Measurements from ENCODE around the gene OGDHL.

OGDHL gene

DNA sequence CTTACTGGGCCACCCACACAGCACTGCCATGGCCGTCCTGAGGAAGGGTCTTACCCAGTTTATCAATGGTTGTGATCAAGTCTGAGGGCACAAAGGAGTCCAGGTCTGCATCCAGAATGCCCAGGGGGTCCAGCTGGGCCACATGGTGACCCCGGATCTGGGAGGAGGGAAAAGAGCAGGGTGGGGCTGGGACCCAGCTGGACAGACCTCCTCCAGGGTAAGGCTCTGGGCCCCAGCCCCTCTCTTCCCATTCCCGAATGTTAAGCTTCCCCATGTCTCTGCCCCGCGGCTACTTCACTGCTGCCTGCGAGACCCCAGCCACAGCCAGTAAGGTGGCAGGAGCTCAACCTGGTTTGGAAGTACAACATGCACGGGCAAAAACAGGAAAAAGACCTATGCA is 9.5 kb downstream of the OGDHL start:
- Histone ChIP-seq H3K4me3 (ENCODE audit: low read depth, low read length) (no peak overlapping the region), H3K36me3 (replicated peaks) (no peaks in the 10 kb centered on the region), H3K27me3 (replicated peaks) (no peaks in the 10 kb centered on the region), H3K27ac (no peak overlapping the region)
- in situ Hi-C loops (cut with HindIII; ENCODE audit: low pct_ligation_motif_present, low sequenced_read_pairs) = no loop called here
- DNase-seq = no peak
- TF ChIP-seq CTCF (IDR thresholded peaks at IDR 0.05; ENCODE audit: low read depth, low read length, missing control alignments) = no peak

- no peak overlapping the region for H3K27ac ChIP-seq
- no peaks in the 10 kb centered on the region for H3K27me3 ChIP-seq (replicated peaks)
- TF ChIP-seq CTCF (IDR thresholded peaks at IDR 0.05; ENCODE audit: low read depth, low read length, missing control alignments) = no peak
- no peak overlapping the region for H3K4me3 ChIP-seq (ENCODE audit: low read depth, low read length)
- H3K36me3 ChIP-seq (replicated peaks) = no peaks in the 10 kb centered on the region
- in situ Hi-C loops (cut with HindIII; ENCODE audit: low pct_ligation_motif_present, low sequenced_read_pairs) = no loop called here
- DNase-seq = no peak
These were observed 10.2 kb downstream of the OGDHL start for GRCh38 chr10:49751636-49752510.

DNA sequence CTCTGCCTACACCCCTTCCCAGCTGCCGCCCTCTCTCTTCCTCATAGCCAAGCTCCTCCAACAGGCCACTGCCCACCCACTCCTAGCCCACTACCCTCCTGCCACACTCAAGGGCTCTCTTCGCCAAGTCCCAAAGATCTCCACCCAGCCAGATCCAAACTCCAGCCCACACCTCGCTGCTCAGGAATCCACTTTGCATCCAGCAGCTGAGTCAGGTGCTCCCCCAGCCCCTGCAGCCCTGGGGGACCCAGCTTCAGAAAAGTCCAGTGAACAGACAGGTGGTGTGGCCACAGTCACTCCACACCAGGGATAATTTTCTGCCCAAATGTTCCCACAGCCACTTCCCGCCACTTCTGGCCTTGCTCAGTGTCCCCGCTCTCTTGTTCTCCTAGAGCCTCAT is 10.9 kb downstream of the OGDHL start:
- in situ Hi-C loops (cut with HindIII; ENCODE audit: low pct_ligation_motif_present, low sequenced_read_pairs) = no loop called here
- no peaks in the 10 kb centered on the region for H3K36me3 ChIP-seq (replicated peaks)

DNA sequence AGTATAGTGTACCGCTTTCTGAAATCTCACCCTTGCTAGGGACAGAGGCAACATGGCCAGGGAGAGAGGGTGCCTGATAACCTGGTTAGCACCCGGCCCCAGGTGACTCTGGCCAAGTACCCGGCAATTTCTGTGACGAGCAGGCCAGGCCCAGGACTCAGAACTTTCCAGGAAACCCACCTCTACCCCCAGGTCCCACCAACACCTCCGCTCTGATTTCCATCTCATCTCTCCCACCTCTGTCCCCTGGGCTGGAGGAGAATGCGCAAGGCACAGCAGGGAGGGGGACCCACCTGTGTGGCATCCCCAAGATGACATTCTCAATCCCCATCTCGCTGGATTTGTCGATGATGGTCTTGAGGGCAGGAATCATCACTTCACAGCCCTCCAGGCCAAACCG is 11.6 kb downstream of the OGDHL start:
- in situ Hi-C loops (cut with HindIII; ENCODE audit: low pct_ligation_motif_present, low sequenced_read_pairs) = no loop called here
- no peak for TF ChIP-seq CTCF (IDR thresholded peaks at IDR 0.05; ENCODE audit: low read depth, low read length, missing control alignments)
- Histone ChIP-seq H3K27me3 (replicated peaks) (no peaks in the 10 kb centered on the region), H3K27ac (no peak overlapping the region), H3K36me3 (replicated peaks) (no peaks in the 10 kb centered on the region), H3K4me3 (ENCODE audit: low read depth, low read length) (no peak overlapping the region)
- no peak for DNase-seq

More for the DNA sequence above, 10.9 kb downstream of the OGDHL start:
- TF ChIP-seq CTCF (IDR thresholded peaks at IDR 0.05; ENCODE audit: low read depth, low read length, missing control alignments) = no peak
- Histone ChIP-seq H3K4me3 (ENCODE audit: low read depth, low read length) (no peak overlapping the region), H3K27ac (no peak overlapping the region), H3K27me3 (replicated peaks) (no peaks in the 10 kb centered on the region)
- no peak for DNase-seq

DNA sequence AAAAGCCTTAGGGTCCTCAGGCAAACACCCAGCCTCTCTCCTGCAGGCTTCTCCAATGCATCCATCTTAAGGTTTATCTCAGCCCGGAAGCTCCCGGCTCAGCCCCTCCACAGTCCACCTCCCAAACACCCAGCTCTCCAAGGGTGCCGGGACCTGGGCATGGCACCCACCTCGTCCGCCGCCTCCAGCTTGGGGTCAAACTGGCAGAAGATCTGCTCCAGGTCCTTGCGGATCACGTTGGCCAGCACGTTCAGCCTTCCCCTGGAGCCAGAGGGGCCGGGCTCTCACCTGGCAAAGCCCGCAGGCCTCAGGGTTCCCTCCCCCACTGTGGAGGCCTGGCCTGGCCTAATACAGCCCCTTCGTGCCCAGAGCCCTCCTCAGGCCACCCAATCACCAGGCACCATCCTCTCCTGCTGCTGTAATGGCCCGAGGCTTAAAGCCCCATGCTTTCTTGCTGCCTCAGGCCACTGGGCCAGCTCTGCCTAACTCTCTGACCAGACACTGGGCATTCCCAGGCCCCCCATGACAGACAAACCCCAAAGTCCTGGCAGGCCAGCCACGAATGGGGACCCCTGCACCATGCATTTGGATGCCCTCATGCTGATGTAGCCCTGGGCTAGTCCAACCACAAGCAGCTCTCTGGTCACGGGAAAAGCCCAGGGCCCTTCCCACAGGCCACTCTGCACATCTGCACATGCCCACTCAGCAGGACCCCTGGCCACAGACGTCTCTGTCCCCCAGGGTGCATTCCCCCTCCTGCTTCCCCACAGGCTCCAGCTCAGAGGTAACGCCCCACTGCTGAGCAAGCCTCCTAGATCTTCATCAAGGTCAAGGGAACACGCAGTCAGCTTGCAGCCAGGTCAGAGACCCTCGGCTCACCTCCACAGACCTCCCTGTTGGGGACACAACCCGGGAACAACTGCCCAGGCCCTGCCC is 12.3 kb downstream of the OGDHL start:
- H3K27ac ChIP-seq = no peak overlapping the region
- DNase-seq = no peak
- TF ChIP-seq CTCF (IDR thresholded peaks at IDR 0.05; ENCODE audit: low read depth, low read length, missing control alignments) = no peak
- H3K27me3 ChIP-seq (replicated peaks) = no peaks in the 10 kb centered on the region
- H3K4me3 ChIP-seq (ENCODE audit: low read depth, low read length) = no peak overlapping the region
- in situ Hi-C loops (cut with HindIII; ENCODE audit: low pct_ligation_motif_present, low sequenced_read_pairs) = no loop called here
- H3K36me3 ChIP-seq (replicated peaks) = no peaks in the 10 kb centered on the region
